Dedifferentiated amniotic fluid mesenchymal stem cell (primary cell): ENCODE data around the gene RPL29.

Experiments
- DNase-seq: peaks from one replicate; pipeline ENCODE4 v3.0.0-alpha.2; 2016; ENCODE audit errors: extremely low spot score

RPL29 gene

GRCh38 chr3:52025453-52025852 is 29.8 kb upstream of the RPL29 start:
- no peak for DNase-seq

- no peak for DNase-seq
Measured at GRCh38 chr3:52024765-52025452, 29.2 kb upstream of the RPL29 start.

- DNase-seq = no peak
Measured at GRCh38 chr3:52023860-52024764, 28.4 kb upstream of the RPL29 start.

DNA sequence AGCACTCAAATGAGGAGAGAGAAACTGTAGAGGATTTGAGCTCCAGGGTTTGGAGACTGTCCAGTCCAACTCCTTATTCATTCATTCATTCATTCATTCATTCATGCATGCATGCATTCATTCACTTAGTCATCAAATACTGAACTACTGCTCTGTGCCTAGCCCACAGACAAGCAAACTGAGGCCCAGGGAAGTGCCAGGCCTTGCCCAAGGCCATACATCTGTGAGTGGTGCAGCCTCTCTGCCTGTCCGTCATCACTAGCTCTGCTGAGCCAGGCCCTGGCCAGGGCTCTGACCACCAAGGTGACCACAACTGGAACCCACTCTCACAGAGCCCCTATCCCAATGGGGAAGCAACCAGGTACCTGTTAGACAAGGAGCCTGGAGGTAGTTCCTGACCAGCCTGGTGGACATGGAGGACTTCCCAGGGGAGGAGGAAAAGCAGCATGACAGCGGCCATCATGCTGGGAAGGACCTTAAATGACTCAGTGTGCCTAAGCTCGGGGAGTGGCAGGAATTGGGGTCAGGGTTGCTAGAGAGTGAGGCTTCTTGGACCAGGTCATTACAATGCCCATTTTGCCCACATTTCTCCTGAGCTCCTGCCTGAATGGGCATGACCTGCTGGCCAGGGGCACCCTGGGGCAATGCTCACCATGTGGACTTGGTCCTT is 27.5 kb upstream of the RPL29 start:
- no peak for DNase-seq

GRCh38 chr3:52022323-52023100 is 26.8 kb upstream of the RPL29 start:
- no peak for DNase-seq

DNA sequence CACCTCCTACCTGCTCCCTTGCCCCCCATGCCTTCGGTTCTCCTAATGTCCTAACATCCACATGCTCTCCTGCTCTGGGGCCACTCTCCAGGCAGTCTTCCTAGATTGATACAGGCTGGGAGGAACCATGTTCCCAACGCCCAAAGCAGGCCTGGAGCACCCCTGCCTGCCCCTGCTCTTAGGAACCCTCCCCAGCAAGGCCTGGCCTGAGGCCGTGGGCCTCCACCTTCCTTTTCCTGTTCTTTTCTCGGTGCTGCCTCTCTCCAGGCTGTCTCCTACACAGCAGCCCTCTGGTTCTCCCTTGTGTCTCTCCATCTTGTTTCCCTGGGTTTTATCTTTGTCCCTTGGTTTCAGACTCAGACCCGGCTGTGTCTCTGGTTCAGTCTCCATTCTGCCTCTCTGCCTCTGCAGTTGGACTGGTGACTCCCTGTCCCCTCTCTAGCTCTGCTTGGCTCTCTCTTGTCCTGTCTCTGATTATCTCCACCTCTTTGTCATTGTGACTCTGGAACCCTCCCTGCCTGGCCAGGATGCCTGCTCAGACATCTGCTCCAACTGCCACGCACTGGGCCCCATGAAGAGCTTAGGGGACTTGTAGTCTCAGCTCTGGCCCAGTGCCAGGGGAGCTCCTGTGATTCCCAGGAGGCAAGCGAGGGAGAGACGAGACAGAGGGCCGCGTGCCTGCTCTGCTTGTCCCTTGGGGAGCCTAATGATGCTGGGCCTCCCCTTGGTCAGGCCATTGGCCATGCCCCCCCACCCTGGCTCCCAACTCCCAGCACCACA is 26.0 kb upstream of the RPL29 start:
- no peak for DNase-seq

- DNase-seq = no peak
Measured at GRCh38 chr3:52020796-52021195, 25.1 kb upstream of the RPL29 start.

DNA sequence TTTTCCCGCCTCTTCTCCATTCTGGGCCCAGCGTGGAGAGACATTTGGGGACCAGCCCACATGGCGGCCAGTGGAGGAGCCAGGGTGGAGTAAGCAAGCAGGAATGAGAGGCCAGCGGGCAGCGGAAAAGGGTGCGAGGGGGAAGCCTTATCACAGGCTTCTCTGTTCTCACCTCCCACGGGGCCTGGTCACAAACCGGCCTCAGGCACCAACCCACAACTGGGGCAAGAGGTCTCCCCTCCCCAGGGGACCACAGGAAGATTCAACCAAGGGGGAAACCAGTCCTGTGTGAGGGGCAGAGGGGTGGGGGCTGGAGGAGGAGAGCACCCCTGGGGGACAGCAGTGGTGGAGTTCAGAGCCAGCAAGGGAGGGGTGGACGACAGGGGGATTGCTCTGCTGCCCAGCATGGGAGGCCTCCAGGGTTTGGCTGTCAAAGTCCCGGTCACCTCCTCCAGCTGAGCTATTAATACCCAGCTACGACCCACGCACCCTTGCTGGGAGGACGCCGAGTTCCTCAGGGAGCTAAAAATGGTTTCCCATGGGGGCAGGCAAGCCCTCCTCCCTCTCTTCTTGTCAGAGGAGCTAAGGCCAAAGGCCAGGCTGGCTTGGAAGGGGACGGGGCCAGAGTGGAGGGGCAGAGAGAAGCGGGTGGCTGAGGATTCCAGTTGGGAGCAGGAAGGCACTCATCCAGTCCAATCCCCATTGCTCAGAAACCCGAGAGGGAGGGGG is 23.8 kb upstream of the RPL29 start:
- DNase-seq = no peak

GRCh38 chr3:52018319-52019000 is 22.8 kb upstream of the RPL29 start:
- DNase-seq = no peak

- DNase-seq = no peak
Measured at GRCh38 chr3:52017586-52017985, 21.9 kb upstream of the RPL29 start.

- no peak for DNase-seq
Measured at GRCh38 chr3:52015438-52016228, 19.9 kb upstream of the RPL29 start.

DNA sequence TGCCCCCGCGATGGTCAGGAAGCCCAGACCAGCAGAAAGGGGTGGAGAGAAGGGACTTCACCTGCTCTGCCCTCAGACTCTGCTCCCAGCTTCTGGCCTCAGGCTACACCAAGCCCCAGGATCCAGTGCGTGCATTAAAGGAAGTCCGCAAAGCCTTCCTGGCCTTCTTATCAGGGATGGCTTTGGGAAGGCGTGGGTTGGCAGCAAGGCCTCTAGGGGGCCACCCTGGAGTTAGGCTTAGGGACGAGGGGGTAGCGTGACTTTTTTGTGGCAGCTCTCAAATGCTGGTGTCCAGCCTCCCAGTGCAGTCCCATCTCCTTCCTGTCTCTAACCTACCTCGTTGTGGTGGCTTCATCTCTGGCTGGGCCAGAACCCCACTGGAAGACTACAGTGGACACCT is 18.9 kb upstream of the RPL29 start:
- no peak for DNase-seq

GRCh38 chr3:52013802-52014598 is 18.3 kb upstream of the RPL29 start:
- no peak for DNase-seq

- no peak for DNase-seq
Measured at GRCh38 chr3:52012699-52013098, 17.0 kb upstream of the RPL29 start.

DNA sequence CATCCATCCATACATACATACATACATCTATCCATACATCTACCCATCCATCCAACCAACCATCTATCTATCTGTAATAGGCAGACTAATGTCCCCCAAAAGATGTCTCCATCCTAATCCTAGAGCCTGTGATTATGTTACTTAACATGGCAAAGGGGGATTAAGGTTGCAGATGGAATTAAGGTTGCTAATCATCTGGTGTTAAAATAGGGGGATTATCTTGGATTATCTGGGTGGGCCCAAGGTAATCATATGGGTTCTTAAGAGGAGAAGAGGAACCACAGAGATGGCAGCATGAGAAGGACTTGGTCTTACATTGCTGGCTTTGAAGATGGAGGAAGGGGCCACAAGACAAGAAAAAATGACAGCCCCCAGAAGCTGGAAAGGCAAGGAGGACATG is 14.7 kb upstream of the RPL29 start:
- DNase-seq = no peak

- no peak for DNase-seq
Measured at GRCh38 chr3:52007291-52007690, 11.6 kb upstream of the RPL29 start.

GRCh38 chr3:52006820-52007133 is 11.1 kb upstream of the RPL29 start:
- DNase-seq = no peak
